Measurements from ENCODE around the gene AGPAT4.

DNA sequence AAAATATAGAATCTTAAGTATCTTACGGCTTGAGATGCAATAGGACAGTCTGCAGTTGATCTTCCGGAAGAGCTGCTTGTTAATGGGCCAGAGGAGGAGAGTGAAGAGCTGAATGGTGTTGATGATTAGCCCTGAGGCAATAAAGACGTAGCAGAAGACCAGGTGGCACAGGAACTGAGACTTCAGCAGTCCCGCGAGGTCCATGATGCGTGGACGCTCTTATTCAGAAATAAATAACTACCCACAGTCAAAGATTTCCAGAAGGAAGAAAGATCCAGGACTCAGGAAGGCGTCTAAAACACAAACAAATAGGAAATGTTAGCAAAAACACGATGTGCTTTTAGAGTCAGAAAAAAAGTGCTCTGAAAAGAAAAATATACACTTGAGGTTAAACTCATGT lies 41.9 kb downstream of the AGPAT4 start:
- TF ChIP-seq EZH2 (optimal IDR thresholded peaks at IDR 0.05; ENCODE audit: low read depth, low read length) (no peak), CTCF (IDR thresholded peaks at IDR 0.05; ENCODE audit: low read length) (no peak)
